Endothelial cell (in vitro differentiated cells): ENCODE results near the gene LUC7L. TPM values are rescaled to one million over a fixed set of nuclear protein-coding genes. Genes with fewer than 3 reads are reported as not detected.
"Not testable (repeated sequence)": the region's sequence is repeated elsewhere in the genome, so short reads cannot be mapped to it uniquely, and the experiment has no call there.

ENCODE experiments used
- DNase-seq: peaks from one replicate; pipeline ENCODE4 v3.0.0; 2021; ENCODE audit warnings: low spot score
- H3K27ac Mint-ChIP-seq: one replicate; pipeline ENCODE4 v1.8.0; 2021; ENCODE audit warnings: mixed read lengths, inconsistent platforms; ENCODE audit not compliant: unreplicated experiment
- H3K27me3 Mint-ChIP-seq: one replicate; pipeline ENCODE4 v1.8.0; 2021; ENCODE audit warnings: mild to moderate bottlenecking, moderate library complexity, mixed read lengths, inconsistent platforms; ENCODE audit not compliant: unreplicated experiment
- H3K36me3 Mint-ChIP-seq: one replicate; pipeline ENCODE4 v1.8.0; 2021; ENCODE audit warnings: mild to moderate bottlenecking, low read depth, mixed read lengths, inconsistent platforms; ENCODE audit not compliant: unreplicated experiment
- H3K4me1 Mint-ChIP-seq: one replicate; pipeline ENCODE4 v1.8.0; 2021; ENCODE audit warnings: mild to moderate bottlenecking, mixed read lengths, inconsistent platforms; ENCODE audit not compliant: unreplicated experiment
- H3K4me3 Mint-ChIP-seq: one replicate; pipeline ENCODE4 v1.8.0; 2021; ENCODE audit warnings: mild to moderate bottlenecking, mixed read lengths, inconsistent platforms; ENCODE audit not compliant: unreplicated experiment
- H3K9me3 Mint-ChIP-seq: one replicate; pipeline ENCODE4 v1.8.0; 2021; ENCODE audit warnings: mixed read lengths, inconsistent platforms; ENCODE audit not compliant: unreplicated experiment
- total RNA-seq: library from RNA; stranded (reverse); fragmentation: NEBNext Ultra II Directional; extraction: Animal tissue kit (Norgen Biotek cat#: 25700); gene quantifications from one replicate; pipeline ENCODE4 v1.2.1, GENCODE V29; 2021; ENCODE audit not compliant: unreplicated experiment
- TF ChIP-seq, protein P1 (sequence below): fragments of 200-600 bp; sonication (generic); IDR thresholded peaks from one replicate; pipeline ENCODE4 v1.5.0; 2021; ENCODE audit warnings: antibody characterized with exemption; ENCODE audit not compliant: unreplicated experiment

Gene LUC7L
- total RNA-seq, 1 donor from 2014 or later = 92.2 TPM

- Mint-ChIP-seq H3K27ac (no peak overlapping the region), H3K36me3 (peaks cover 17% of the 10 kb centered on the region), H3K27me3 (no peaks in the 10 kb centered on the region), H3K4me1 (no peaks in the 10 kb centered on the region), H3K9me3 (no peaks in the 10 kb centered on the region), H3K4me3 (no peak overlapping the region)
- TF ChIP-seq, protein P1, sequence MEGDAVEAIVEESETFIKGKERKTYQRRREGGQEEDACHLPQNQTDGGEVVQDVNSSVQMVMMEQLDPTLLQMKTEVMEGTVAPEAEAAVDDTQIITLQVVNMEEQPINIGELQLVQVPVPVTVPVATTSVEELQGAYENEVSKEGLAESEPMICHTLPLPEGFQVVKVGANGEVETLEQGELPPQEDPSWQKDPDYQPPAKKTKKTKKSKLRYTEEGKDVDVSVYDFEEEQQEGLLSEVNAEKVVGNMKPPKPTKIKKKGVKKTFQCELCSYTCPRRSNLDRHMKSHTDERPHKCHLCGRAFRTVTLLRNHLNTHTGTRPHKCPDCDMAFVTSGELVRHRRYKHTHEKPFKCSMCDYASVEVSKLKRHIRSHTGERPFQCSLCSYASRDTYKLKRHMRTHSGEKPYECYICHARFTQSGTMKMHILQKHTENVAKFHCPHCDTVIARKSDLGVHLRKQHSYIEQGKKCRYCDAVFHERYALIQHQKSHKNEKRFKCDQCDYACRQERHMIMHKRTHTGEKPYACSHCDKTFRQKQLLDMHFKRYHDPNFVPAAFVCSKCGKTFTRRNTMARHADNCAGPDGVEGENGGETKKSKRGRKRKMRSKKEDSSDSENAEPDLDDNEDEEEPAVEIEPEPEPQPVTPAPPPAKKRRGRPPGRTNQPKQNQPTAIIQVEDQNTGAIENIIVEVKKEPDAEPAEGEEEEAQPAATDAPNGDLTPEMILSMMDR = no peak
- no peak for DNase-seq
Observed at GRCh38 chr16:261031-261691, 31.9 kb upstream of the LUC7L start.

DNA sequence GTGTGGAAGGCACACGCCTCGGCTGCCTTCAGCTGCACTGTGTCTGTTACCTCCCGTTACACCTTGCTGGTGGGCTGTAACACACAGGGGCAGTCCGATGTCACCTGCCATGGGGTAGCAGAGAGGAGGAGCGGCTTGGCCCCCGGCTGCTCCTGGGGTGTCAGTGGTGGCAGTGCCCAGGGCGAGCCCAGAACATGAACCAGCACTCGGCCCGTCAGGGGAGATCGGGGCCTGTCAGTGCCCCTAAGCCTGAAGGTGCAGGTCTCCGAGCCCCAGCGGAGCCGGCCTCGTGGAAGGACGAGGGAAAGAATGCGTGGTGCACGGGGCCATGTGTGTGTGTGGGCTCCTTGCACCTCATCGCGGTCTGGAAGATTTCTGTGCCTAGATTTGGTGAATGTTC lies 31.1 kb upstream of the LUC7L start:
- Mint-ChIP-seq H3K9me3 (no peaks in the 10 kb centered on the region), H3K27me3 (no peaks in the 10 kb centered on the region), H3K27ac (no peak overlapping the region), H3K4me3 (no peak overlapping the region), H3K4me1 (no peaks in the 10 kb centered on the region), H3K36me3 (peaks cover 22% of the 10 kb centered on the region)
- TF ChIP-seq, protein P1 = no peak
- DNase-seq = no peak

- Mint-ChIP-seq H3K27me3 (no peaks in the 10 kb centered on the region), H3K27ac (no peak overlapping the region)
Observed at GRCh38 chr16:259814-260253, 30.6 kb upstream of the LUC7L start.

GRCh38 chr16:259226-259625 lies 30.0 kb upstream of the LUC7L start:
- Mint-ChIP-seq H3K4me3 (no peak overlapping the region), H3K27me3 (no peaks in the 10 kb centered on the region), H3K9me3 (no peaks in the 10 kb centered on the region), H3K27ac (no peak overlapping the region), H3K4me1 (peaks cover under 1% of the 10 kb centered on the region), H3K36me3 (peaks cover 22% of the 10 kb centered on the region)
- TF ChIP-seq, protein P1 = no peak
- DNase-seq = no peak

More at GRCh38 chr16:259814-260253, 30.6 kb upstream of the LUC7L start:
- DNase-seq = no peak
- Mint-ChIP-seq H3K36me3 (peaks cover 22% of the 10 kb centered on the region), H3K9me3 (no peaks in the 10 kb centered on the region), H3K4me3 (no peak overlapping the region), H3K4me1 (no peaks in the 10 kb centered on the region)
- TF ChIP-seq, protein P1 = no peak

DNA sequence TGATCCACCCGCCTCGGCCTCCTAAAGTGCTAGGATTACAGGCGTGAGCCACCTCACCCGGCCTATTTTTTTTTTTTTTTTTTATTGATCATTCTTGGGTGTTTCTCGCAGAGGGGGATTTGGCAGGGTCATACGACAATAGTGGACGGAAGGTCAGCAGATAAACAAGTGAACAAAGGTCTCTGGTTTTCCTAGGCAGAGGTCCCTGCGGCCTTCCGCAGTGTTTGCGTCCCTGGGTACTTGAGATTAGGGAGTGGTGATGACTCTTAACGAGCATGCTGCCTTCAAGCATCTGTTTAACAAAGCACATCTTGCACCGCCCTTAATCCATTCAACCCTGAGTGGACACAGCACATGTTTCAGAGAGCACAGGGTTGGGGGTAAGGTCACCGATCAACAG lies 28.8 kb upstream of the LUC7L start:
- H3K4me1 Mint-ChIP-seq, DNase-seq, H3K27me3 Mint-ChIP-seq, H3K9me3 Mint-ChIP-seq, H3K4me3 Mint-ChIP-seq, H3K27ac Mint-ChIP-seq: not testable (repeated sequence)
- peaks cover 22% of the 10 kb centered on the region for H3K36me3 Mint-ChIP-seq
